ENCODE data around the gene AP4M1.
A peak's percentile ranks its signal among the peaks of the same experiment; 100 is the strongest.

AP4M1 gene

GRCh38 chr7:100087055-100087750 is 14.2 kb upstream of the AP4M1 start:
- no peak for DNase-seq

GRCh38 chr7:100088095-100088620 is 13.3 kb upstream of the AP4M1 start:
- no peak for DNase-seq

- peak; percentile 77 to 87 for DNase-seq
Observed at GRCh38 chr7:100088621-100089457, 12.6 kb upstream of the AP4M1 start, which contains the start of gene COPS6. Gene COPS6 (plus strand): TSS chr7:100088969. CDS start chr7:100088991, 22 bp downstream.

- no peak for DNase-seq
Observed at GRCh38 chr7:100089458-100090196, 11.8 kb upstream of the AP4M1 start.

- no peak for DNase-seq
Observed at GRCh38 chr7:100090527-100091410, 10.7 kb upstream of the AP4M1 start.

GRCh38 chr7:100091411-100092181 is 9.8 kb upstream of the AP4M1 start:
- no peak for DNase-seq

GRCh38 chr7:100093054-100093453 is 8.4 kb upstream of the AP4M1 start:
- DNase-seq: no peak

GRCh38 chr7:100093498-100093897 is 7.9 kb upstream of the AP4M1 start:
- no peak for DNase-seq

GRCh38 chr7:100093925-100094486 is 7.4 kb upstream of the AP4M1 start:
- no peak for DNase-seq

- DNase-seq: no peak
Observed at GRCh38 chr7:100095289-100095688, 6.2 kb upstream of the AP4M1 start.

- DNase-seq: no peak
Observed at GRCh38 chr7:100095704-100096103, 5.7 kb upstream of the AP4M1 start.

- no peak for DNase-seq
Observed at GRCh38 chr7:100098913-100099312, 2.5 kb upstream of the AP4M1 start.

- no peak for DNase-seq
Observed at GRCh38 chr7:100099452-100099851, 2.0 kb upstream of the AP4M1 start.

- DNase-seq: peak; percentile 83 to 90
Observed at GRCh38 chr7:100100420-100101015, 925 bp upstream of the AP4M1 start.

GRCh38 chr7:100102950-100103840 is 1.8 kb downstream of the AP4M1 start:
- DNase-seq: no peak

- no peak for DNase-seq
Observed at GRCh38 chr7:100105534-100105933, 4.1 kb downstream of the AP4M1 start.

GRCh38 chr7:100106633-100107032 is 5.2 kb downstream of the AP4M1 start:
- no peak for DNase-seq

- DNase-seq: no peak
Observed at GRCh38 chr7:100107125-100107737, 5.8 kb downstream of the AP4M1 start.

- no peak for DNase-seq
Observed at GRCh38 chr7:100107890-100108289, 6.4 kb downstream of the AP4M1 start.

All from CD4-positive, alpha-beta T cell treated with Interleukin-4 for 1 hour (primary cell).